ENCODE results near the gene SLC8A1.
"Not testable (repeated sequence)": the region's sequence is repeated elsewhere in the genome, so short reads cannot be mapped to it uniquely, and the experiment has no call there.

The SLC8A1 gene

DNA sequence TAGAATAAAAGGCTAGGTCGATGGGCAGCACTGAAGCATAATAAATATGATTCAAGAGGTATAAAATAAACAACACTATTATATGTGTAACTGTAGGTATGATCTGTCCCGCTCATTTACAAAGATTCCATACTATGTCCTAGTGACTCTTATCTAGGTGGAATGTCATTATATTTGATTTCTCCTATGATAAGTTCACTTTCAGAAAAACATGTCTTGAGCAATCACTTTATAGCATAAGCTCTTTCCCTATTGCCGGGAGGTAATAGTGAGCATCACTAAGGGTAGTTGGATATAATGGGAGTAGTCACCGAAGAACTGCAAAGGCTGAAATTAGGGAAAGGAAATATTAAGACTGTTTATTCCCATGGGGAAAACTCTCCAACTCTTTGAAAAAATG lies 342.5 kb downstream of the SLC8A1 start:
- DNase-seq (ENCODE audit: low read depth in 2 of 2) = no peak

- DNase-seq (ENCODE audit: low read depth in 2 of 2) = no peak
These were observed 343.0 kb downstream of the SLC8A1 start for GRCh38 chr2:40108851-40109250.

DNA sequence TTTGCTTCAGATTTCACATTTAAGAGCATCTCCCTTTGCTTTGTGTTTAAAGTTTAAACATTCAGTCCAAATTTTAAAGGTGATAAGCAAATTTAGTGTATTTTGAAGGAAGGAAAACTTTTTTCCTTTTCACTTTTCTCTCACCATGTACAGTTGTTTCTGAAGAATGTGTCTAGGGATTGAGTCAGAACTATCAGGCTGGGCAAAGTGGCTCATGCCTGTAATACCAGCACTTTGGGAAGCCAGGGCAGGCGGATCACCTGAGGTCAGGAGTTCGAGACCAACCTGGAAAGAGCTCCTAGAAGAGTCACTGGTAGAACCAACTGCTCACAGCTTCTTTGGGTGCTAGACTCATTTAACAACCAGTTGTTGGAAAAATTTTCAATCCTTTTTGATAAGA lies 345.8 kb downstream of the SLC8A1 start:
- no peak for DNase-seq (ENCODE audit: low read depth in 2 of 2)

GRCh38 chr2:40105593-40105992 lies 346.3 kb downstream of the SLC8A1 start:
- DNase-seq (ENCODE audit: low read depth in 2 of 2) = no peak

DNA sequence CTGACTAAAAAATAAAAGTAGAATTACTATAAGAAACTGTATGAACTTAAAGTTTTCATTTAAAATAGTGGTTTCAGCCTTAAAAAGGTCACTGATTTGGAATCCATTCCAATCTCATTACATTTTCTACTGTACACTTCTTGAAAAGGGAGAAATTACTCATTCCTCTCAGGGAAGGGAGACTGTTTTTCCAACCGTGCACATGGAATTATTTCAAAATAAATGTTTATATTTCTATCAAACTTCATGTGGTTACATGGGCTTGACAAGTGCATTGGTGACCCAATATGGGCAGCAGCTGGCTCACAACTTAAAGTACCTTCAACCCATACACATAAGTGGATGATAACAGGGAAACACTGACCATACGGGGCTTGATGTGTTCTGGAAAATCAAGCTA lies 348.3 kb downstream of the SLC8A1 start:
- DNase-seq (ENCODE audit: low read depth in 2 of 2) = no peak

DNA sequence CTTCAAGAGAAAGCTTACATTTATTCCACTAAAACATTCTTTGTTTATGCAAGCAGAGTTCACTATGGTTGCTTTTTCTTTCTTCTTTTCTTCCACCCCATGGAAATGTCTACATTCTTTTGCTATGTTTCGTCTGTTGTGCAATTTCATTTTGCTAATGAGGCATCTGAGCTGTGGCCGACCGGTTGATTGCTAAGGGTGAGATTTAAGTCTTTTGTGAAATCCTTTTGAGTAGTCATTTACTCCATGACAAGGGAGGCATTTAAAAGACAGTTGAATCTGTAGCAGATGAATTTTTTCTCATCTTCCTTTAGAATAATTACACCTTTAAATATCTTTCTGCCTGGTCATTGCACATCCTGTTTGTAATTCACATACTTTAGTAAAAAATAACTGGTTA lies 348.7 kb downstream of the SLC8A1 start:
- no peak for DNase-seq (ENCODE audit: low read depth in 2 of 2)

GRCh38 chr2:40102447-40102846 lies 349.4 kb downstream of the SLC8A1 start:
- no peak for DNase-seq (ENCODE audit: low read depth in 2 of 2)

- no peak for DNase-seq (ENCODE audit: low read depth in 2 of 2)
These were observed 350.7 kb downstream of the SLC8A1 start for GRCh38 chr2:40101131-40101575.

GRCh38 chr2:40100676-40101075 lies 351.2 kb downstream of the SLC8A1 start:
- DNase-seq (ENCODE audit: low read depth in 2 of 2) = no peak

DNA sequence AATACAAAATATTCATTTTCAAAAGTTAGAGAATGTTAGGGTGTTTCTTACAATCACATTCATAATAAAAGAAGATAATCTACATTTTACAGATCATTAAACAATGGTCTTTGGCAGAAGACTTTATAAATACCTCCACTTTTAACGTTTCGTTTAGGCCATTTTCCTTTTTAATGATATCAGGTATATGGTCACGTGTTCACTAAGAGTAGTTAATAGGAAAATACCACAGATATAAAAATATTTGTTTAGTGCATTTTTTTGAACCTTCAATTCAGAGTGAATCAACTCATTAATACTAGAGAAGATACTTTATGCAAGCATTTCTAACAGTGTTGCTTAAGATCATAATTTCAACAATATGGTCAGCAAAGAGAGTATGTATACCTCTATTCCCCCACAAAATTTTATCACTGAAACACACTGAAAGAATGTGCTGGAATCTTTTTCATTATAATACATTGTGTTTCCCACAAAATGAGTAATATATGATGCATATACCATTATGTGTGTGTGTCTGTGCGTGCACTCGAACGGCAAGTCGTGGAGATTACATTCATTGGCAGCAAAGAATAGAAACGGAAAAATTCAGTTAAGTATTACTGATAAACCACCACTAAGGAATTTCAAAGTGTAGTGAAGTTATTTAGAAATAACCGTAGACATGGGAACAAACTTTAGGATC lies 353.0 kb downstream of the SLC8A1 start:
- no peak for DNase-seq (ENCODE audit: low read depth in 2 of 2)

DNA sequence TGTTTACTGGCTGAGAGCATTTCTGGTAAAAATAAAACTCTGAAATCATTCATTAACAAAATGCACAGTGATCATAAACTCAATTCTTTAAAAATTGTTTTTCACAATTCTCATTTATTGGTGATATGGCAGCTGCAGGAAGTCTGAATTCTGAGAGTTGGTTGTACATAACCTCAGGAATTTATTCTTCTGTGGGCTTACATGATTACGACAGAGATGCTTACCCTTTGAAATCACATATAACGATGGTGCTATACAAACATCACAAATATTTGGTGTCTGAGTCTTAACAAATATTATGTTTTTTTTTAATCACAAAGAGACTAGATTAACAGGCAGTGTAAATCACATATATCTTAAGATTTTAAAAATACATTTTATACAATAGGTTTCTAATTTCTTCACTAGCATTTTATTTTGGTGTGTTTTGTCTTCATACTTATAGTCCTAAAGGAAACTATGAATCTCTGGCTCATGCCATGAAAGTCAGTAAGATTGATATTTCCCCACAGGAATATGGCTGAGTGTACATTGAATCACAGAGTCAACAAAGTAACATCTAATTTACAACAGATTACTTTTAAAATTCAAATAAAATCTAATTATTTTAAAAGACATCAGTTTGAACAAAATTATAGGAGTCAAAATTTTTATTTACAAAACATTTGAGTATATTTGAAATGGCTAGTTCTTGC lies 354.1 kb downstream of the SLC8A1 start:
- no peak for DNase-seq (ENCODE audit: low read depth in 2 of 2)

DNA sequence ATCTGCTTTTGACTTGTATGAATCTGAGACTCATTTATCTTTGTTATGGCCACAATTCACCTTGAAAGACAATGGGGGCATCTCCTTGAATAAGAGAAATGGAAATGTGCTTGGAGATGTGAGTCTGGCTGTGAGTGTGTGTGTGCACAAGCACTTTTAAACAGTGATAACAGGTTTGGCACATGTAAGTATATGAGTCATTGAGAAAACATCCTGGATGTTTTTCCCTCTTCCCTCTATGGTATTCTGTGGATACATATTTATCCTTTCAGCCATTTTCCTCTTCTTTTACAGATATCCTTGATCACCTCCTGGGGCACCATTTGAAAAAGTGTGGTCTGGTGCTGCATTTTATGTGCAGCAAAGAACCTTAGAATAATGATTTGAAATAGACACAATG lies 355.5 kb downstream of the SLC8A1 start:
- no peak for DNase-seq (ENCODE audit: low read depth in 2 of 2)

- DNase-seq (ENCODE audit: low read depth in 2 of 2) = no peak
These were observed 356.9 kb downstream of the SLC8A1 start for GRCh38 chr2:40095000-40095399.

DNA sequence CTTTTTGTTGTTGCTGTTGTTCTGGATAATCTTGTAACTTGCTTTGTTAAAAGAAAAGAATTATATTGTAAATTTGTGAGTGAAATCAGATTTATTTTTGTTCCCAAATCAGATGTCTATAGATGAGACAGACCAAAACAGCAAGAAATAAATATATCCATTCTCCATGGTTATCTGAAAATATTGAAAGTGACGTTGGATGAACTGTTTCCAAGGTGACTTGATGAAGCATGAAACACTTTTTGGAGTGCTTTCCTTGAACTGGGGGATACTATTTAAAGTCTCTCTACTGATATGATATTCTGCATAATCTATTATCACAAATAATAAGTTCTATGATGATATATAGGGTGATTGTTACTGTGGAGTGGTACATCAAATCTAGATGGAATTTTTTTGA lies 357.4 kb downstream of the SLC8A1 start:
- no peak for DNase-seq (ENCODE audit: low read depth in 2 of 2)

- no peak for DNase-seq (ENCODE audit: low read depth in 2 of 2)
These were observed 358.7 kb downstream of the SLC8A1 start for GRCh38 chr2:40093021-40093675.

- no peak for DNase-seq (ENCODE audit: low read depth in 2 of 2)
These were observed 361.8 kb downstream of the SLC8A1 start for GRCh38 chr2:40090044-40090443.

GRCh38 chr2:40087927-40088326 lies 364.0 kb downstream of the SLC8A1 start:
- DNase-seq (ENCODE audit: low read depth in 2 of 2) = no peak

- DNase-seq (ENCODE audit: low read depth in 2 of 2) = no peak
These were observed 364.5 kb downstream of the SLC8A1 start for GRCh38 chr2:40087434-40087833.

- DNase-seq (ENCODE audit: low read depth in 2 of 2) = no peak
These were observed 366.1 kb downstream of the SLC8A1 start for GRCh38 chr2:40085786-40086185.

DNA sequence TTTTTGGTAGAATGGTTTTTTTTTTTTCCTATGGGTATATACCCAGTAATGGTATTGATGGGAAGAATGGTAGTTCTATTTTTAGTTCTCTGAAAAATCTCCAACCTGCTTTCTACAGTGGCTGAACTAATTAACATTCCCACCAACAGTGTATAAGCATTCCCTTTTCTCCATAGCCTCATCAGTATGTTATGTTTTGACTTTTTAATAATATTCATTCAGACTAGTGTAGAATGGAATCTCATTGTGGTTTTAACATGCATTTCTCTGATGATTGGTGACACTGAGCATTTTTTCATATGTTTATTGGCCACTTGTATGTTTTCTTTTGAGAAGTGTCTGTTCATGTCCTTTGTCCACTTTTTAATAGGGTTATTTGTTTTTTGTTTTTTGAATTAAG lies 378.6 kb downstream of the SLC8A1 start:
- not testable (repeated sequence) for DNase-seq (ENCODE audit: low read depth in 2 of 2)

DNA sequence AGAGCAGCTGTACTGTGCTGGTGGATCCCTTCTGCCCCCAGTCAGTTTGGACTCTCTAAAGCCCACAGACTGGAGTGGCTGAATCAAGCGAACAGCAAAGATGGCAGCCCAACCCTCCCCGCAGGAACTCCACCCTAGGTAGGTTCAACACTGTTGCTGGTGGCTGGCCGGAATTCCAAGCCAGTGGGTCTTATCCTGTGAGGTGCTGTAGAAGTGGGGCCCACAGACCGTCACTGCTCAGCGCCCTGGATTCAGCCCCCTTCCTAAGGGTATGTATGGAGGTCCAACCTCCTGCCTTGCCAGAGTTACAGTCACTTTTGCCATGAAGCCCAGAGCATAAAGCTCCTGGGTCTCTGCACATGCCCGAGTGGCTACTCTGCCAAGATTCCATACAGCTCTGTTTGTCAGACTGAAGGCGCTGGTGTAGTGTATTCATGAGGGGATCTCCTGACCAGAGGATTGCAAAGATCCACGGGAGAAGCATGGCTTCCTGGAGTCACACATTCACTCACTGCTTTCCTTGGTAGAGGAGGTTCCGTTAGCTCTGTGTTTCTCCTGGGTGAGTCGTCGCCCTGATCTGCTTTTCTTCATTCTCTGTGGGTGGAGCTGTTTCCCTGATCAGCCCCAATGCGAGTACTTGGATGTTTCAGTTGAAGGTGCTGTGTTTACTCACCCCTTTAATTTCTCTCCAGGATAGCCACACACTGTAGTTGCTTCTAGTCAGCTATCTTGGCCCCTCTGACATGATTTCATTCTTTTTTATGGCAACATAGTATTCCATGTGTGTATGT lies 379.3 kb downstream of the SLC8A1 start:
- DNase-seq (ENCODE audit: low read depth in 2 of 2) = no peak

DNA sequence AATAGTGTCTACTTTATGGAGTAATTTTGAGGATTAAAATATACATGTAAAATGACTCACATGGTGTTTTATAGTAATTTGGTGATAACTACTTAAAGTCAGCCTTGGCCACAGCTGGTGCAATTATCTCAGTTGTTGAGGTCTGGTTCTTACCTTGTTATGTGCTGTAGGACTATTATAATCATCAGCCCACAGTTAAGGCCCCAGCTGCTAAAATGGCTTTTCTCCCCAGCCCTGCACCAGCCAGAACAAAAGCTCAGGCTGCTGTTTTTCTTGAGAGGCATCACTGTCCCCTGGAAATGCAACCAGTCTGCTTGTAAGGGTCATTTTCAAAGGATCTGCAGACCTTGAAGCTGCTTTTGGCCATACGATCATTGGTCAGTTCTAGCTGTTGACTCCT lies 389.5 kb downstream of the SLC8A1 start:
- DNase-seq (ENCODE audit: low read depth in 2 of 2) = no peak

Measured in stimulated activated CD8-positive, alpha-beta memory T cell treated with anti-CD3 and anti-CD28 coated beads, Interleukin-7, amount 100 ng/mL, for 1 hour (primary cell).